WI38 (cell line): ENCODE data around the gene CYS1.

Experiments
- H3K4me3 ChIP-seq: 2 replicates; pipeline ENCODE4 v1.5.1; 2011; ENCODE audit warnings: low read depth, mild to moderate bottlenecking, control low read depth, low read length
- TF ChIP-seq, protein P1 (sequence below): IDR thresholded peaks from 2 replicates; pipeline ENCODE4 v1.5.1; 2012; ENCODE audit warnings: low read depth, mild to moderate bottlenecking, control low read depth, low read length

Gene CYS1

DNA sequence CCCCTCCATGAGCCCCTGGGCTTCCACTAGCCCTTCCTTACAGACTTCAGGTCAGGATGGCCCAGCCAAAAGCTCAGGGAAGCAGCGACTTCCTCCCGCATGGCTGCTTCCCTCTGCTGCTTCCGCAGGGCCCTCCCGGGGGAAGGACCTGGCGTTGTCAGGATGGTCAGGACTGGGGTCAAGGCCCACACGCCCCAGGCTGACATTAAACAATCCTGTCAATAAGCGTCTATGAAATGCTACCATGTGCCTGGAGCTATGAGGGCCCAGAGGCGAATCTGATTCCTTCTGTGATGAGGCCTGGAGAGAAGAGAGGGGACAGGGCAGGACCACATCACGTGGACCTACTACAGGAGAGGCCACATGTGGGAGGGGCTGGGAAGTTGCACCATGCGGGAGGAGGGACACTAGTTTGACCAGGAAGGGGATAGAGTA lies 17.3 kb downstream of the CYS1 start:
- TF ChIP-seq, protein P1, sequence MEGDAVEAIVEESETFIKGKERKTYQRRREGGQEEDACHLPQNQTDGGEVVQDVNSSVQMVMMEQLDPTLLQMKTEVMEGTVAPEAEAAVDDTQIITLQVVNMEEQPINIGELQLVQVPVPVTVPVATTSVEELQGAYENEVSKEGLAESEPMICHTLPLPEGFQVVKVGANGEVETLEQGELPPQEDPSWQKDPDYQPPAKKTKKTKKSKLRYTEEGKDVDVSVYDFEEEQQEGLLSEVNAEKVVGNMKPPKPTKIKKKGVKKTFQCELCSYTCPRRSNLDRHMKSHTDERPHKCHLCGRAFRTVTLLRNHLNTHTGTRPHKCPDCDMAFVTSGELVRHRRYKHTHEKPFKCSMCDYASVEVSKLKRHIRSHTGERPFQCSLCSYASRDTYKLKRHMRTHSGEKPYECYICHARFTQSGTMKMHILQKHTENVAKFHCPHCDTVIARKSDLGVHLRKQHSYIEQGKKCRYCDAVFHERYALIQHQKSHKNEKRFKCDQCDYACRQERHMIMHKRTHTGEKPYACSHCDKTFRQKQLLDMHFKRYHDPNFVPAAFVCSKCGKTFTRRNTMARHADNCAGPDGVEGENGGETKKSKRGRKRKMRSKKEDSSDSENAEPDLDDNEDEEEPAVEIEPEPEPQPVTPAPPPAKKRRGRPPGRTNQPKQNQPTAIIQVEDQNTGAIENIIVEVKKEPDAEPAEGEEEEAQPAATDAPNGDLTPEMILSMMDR, result no peak
- no peak overlapping the region for H3K4me3 ChIP-seq

DNA sequence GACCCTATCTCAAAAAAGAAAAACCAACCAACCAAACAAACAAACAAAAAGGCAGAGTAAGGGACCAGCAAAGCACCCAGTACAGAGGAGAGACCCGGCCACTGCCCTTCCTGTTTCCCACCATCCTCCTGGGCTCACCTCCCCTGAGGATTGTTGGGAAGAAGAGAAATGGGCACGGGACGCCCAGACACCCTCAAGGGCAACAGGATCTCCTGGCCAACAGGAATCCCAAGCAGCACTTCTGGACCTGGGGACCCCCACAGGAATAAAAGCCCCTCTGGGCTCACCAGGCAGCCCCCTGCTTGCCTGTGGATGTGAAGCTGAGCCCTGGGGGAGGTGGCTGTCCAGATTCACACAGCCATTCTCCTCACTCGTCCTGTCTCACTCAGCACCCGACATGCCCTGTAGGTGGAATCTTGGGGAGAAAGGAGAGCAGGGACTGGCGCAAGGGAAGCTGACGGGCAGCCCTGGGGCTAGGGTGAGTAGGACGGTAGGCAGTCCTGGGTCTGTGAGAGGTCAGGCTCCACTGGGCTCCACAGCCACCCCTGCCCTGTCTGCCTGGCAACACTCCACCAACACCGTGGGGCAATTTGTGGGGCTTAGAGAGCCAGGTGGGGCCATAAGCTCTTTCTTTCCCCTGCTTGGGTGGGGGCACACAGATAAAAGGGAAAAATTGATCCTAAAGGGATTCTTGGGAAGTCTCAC lies 18.8 kb downstream of the CYS1 start:
- TF ChIP-seq, protein P1, result no peak
- H3K4me3 ChIP-seq, result no peak overlapping the region

DNA sequence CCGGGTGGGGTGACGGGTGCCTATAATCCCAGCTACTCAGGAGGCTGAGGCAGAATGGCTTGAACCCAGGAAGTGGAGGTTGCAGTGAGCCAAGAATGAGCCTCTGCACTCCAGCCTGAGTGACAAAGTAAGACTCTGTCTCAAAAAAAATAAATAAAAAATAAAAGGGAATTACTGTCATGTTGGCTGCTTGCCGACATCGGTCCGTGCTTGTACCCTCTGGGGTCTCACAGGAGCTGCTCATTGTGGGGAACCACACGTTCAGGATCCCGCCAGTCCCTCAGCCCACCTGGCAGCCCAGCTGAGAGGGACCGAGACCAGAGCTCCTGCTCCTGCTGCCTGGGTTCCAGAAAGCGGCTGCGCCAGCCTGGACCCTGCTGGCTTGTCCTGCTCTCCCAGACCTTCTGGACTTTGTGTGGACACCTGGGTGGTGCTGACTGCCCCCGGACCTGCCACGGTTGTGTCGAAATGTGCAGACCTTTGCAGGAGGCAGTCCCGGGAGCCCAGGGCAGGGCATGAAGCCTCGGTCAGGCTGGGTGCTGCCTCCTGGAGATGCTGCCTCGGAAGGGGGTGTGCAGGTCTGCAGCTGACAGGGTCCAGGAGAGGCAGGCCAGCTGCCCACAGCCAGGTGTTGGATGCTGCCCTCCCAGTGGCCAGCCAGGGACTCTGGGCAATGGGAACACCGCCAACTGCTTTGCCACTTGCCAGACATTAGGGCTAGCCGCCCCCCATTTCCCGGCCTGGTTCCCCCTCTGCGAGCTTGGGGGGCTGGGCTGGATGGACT lies 20.5 kb downstream of the CYS1 start:
- TF ChIP-seq, protein P1, result no peak
- no peak overlapping the region for H3K4me3 ChIP-seq

DNA sequence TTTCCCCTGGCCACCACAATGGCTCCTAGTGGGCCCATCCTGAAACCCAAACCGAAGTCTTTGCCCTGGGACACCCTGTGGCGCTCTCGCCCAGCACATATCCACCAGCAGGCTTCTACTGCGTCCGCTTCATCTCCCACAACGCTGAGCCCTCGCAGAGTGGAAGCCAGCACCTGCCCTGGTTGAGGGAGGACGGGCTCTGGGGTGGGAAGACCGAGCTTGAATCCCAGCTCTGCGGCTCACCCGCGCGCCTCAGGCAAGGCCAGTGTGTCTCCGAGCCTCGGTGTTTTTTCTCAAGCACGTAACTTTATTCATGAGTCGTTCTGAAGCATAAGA lies 21.2 kb downstream of the CYS1 start:
- TF ChIP-seq, protein P1, result no peak
- no peak overlapping the region for H3K4me3 ChIP-seq

DNA sequence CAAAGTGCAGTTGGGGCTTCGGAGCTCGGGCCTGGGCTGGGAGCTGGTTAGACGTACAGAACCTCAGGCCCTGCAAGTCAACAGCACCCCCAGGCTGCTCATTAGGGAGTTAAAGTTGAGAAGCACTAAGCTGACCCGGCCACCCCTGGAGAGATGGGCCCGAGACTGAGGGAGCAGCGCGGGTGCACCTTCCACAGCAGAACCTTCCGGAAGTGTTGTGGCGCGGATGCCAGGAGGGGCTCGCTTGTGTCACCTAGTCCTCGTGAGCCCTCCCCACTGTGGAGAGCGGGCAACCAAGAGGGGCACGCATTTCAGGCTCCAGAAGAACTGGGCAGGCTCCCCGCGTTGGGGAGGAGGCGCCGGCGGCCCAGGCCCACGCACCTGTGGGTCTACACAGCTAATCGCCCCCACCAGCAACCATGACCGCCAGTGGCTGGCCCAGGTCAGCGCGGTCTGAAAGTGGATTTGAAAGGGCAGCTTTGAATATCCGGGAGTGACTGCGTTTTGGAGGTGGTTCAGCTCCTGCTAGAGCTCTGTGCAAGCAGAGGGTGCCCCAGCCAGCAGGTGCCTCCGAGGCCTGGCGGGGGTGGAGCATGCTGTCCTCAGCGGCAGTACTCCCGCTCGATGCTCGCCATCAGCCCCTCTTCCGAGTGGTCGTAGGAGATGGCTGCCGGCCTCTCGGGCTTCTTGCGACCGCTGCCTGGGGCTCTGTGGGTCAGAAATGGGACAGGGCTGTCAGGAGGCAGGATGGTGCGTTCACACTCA lies 21.8 kb downstream of the CYS1 start:
- TF ChIP-seq, protein P1, result no peak
- H3K4me3 ChIP-seq, result no peak overlapping the region

DNA sequence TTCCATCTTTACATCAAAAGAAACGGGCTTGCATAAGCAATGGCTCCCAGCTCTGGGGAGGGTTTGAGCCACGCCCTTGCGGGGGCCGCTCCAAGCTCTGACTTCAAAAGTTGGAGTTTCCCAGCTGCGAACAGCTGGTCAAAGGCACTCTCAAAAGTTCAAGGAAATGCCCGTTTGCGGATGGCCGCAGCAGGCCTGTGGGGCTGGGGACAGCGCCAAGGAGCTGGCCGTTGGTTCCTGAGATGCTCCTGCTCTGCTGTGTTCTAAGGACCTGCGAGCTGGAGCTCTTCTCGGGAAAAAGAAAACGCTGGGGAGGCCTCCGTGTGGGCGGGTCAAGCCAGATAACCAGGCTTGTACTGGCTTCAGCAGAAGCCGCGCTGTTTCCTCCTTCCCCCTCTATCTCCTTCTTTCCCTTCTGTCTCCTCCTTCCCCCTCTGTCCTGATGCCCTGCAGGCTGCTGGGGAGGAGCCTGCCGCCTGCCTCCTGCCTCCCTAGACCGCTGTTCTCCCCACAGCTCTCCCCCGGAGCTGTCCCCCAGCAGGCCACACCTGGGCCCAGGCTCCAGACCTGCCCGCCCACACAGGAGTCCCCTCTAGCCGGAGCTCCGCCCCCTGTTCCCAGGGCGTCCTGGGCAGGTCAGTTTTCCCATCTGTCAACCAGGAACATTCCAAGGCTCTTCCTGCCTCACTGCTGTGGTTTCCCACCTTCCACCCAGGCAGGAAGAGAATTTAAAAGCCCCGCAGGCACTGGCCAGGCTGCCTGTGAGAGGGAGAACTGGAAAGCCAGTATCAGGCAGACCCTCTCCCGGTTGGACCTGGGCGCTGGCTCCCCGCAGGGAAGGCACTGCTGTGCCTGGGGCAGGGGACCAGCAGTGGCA lies 22.7 kb downstream of the CYS1 start:
- H3K4me3 ChIP-seq, result peak overlapping the region; percentile 13
- TF ChIP-seq, protein P1, result no peak
